IMR-90 (cell line): ENCODE data around the gene FALEC.

ENCODE experiments used
- CEBPB ChIP-seq: IDR thresholded peaks from 2 replicates; pipeline ENCODE4 v1.6.1; 2012; ENCODE audit warnings: low read depth, low read length, improper control_type of control experiment
- CTCF ChIP-seq: conservative IDR thresholded peaks from 2 replicates; pipeline ENCODE4 v1.5.1; 2012; ENCODE audit warnings: mild to moderate bottlenecking, low read depth, low read length, improper control_type of control experiment
- RFX5 ChIP-seq: IDR thresholded peaks from 2 replicates; pipeline ENCODE4 v1.8.0; 2012; ENCODE audit warnings: low read depth, mild to moderate bottlenecking, low read length, moderate library complexity
- USF2 ChIP-seq: fragments of 150-350 bp; IDR thresholded peaks from 2 replicates; pipeline ENCODE4 v1.6.1; 2017; ENCODE audit warnings: mild to moderate bottlenecking, antibody characterized with exemption, low read length, low read depth

GRCh38 chr1:150549496-150550221, 34.1 kb downstream of the FALEC start:
- no peak for TF ChIP-seq CEBPB
- peak; percentile 31; the same call in 1 of the 2 replicates for TF ChIP-seq CTCF
- TF ChIP-seq USF2: no peak
- no peak for TF ChIP-seq RFX5
